ENCODE results near the gene TMPRSS6. TPM values are rescaled to one million over a fixed set of nuclear protein-coding genes. Genes with fewer than 3 reads are reported as not detected.
A peak's percentile ranks its signal among the peaks of the same experiment; 100 is the strongest.

TMPRSS6 gene
- total and polyA plus RNA-seq, 12 donors: under 0.01 to 1.2 (median 0.08) TPM; not detected in 7

DNA sequence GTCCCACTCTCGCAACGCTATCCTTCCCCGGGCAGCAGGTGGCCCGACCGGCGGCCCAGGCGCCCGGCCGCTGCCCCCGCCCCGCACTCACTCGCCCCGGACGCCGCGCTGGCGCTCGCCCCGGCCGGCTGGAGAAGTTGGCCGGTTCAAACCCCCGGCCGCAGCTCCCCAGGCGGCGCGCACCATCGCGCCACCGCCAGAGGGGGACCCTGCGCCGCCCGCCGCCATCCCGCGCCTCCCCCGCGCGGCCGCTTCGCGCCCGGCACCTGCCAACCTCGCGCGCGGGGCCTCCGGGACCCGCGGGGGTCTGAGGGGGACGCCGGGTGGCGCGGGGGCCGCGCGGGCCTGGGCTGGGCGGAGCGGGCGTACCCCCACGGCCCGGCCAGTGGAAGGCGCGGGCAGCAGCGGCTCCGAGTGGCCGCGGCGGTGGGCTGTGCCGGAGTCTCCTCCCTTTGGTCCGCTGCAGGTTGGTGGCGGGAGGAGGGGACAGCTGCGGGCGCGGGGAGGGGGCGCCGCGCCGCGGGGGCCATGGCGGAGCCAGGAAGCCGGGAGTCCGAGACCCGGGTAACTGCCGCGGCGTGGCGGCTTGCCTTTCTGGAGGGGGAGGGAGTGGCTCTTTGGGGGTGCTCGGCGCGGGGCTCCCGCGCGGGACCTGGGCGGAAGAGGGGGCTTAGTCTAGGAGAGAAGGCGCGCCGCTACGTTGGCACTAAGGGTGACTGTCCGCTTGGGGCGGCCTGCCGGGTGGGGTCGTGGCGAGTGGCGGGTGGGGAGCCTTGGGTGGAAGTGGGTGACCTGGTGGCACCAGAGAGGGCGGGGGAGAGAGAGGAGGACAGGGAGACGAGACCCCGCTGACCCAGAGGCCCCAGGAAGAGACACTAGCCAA lies 90.0 kb downstream of the TMPRSS6 start, which contains the start of the genes MPST and TST:
MPST (plus strand) TSS at position 434 of the 883 bp plus-strand sequence; CDS start at position 529, 95 bp downstream.
TST (minus strand) TSS at position 139 of the 883 bp plus-strand sequence. CDS start 715 bp downstream, outside the sequence.
- TF ChIP-seq POLR2A (IDR thresholded peaks at IDR 0.05) (peak; percentile 52 to 85), CTCF (IDR thresholded peaks at IDR 0.05) (peak in 4 of 6 experiments; percentile 22 to 75 (median 50))
- Histone ChIP-seq H3K4me1 (replicated peaks in 1 of 2) (peaks cover 57 to 77% of the 10 kb centered on the region in 2 donors), H3K9me3 (replicated peaks in 1 of 3) (no peaks in the 10 kb centered on the region), H3K36me3 (replicated peaks in 1 of 2) (peaks cover 0 to 13% of the 10 kb centered on the region in 2 donors), H3K4me3 (peak within 1 kb of the TSS; percentile 33 to 94 (median 78)), H3K27ac (peak within 1 kb of the TSS; percentile 76 to 98 (median 88)), H3K27me3 (no peaks in the 10 kb centered on the region)
- 0 to 1% (median 0%) methylated on average over 3 to 107 of the region's 107 CpGs for WGBS, 4 donors
- DNase-seq: peak; percentile 79 to 86 (median 82)
- intact Hi-C loops (cut with DNase I): no loop called here

DNA sequence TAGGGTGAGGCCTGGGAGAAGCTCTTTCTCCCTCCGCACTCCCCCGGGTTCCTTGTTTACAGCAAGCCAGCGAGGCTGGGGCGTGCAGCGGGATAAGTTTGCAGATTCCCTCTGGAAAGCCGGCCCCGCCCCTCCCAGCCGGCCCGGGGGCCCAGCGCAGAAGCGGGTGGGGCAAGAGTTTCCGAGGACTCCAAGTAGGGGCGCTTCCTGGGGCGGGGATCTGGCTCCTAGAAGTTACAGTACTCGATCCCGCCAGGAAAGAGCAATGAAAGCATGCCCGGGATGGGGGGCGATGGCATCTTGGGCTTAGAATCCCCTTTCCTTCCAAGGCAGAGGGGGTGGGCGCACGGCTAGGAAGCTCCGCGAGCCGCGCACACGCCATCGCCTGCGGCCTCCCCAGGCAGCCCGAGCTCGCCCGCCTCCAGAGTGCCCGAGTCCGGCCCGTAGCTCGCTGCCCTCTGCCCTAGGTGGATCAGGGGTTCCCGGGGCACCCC lies 90.7 kb downstream of the TMPRSS6 start:
- Histone ChIP-seq H3K27me3 (no peaks in the 10 kb centered on the region), H3K4me3 (peak overlapping the region; percentile 33 to 90 (median 65)), H3K27ac (peak overlapping the region; percentile 39 to 98 (median 88)), H3K4me1 (replicated peaks in 1 of 2) (peaks cover 54 to 71% of the 10 kb centered on the region in 2 donors), H3K36me3 (replicated peaks in 1 of 2) (peaks cover 0 to 7% of the 10 kb centered on the region in 2 donors), H3K9me3 (replicated peaks in 1 of 3) (no peaks in the 10 kb centered on the region)
- peak in 6 of 7 donors; percentile 46 to 77 (median 66) for DNase-seq
- TF ChIP-seq POLR2A (IDR thresholded peaks at IDR 0.05): no peak
- TF ChIP-seq CTCF (IDR thresholded peaks at IDR 0.05): peak in 1 of 6 experiments; percentile 10
- 0 to 15% (median 1%) methylated on average over 1 to 35 of the region's 35 CpGs for WGBS, 4 donors
- intact Hi-C loops (cut with DNase I): no loop called here

DNA sequence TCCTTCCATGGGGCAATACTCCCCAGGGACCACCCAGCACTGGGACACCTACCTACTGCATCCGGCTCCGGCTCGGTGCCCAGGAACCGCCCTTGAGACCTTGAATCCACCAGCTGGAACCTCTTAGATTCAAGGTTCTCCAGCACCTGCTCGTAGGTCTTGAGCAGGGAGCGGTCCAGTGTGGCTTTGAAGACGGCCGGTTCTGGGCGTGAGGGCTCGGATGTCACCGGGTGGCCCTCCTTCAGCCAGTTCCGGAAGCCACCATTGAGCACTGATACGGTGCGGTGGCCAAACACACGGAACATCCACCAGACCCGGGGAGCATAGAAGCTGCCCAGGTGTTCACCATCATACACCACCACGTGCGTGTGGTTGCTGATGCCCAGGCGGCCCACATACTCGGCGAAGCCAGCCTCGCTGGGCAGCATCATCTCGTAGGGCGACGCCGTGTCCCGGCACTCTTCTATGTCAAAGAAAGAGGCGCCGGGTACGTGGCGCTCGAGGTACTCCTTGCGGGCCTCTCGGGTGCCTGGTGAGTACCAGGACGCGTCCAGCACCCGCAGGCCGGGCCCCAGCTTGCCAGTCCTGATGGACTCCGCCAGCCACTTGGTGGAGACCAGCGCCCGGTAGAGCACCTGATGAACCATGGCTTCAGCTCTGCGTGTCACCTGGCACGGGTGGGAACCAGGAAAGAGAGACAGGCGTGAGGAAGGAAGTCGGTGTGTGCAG lies 91.3 kb downstream of the TMPRSS6 start:
- H3K36me3 ChIP-seq (replicated peaks in 1 of 2): peaks cover 0 to 7% of the 10 kb centered on the region in 2 donors
- TF ChIP-seq CTCF (IDR thresholded peaks at IDR 0.05) (no peak), POLR2A (IDR thresholded peaks at IDR 0.05) (no peak)
- H3K9me3 ChIP-seq (replicated peaks in 1 of 3): no peaks in the 10 kb centered on the region
- WGBS, 4 donors: 18 to 70% (median 52%) methylated on average over 4 to 45 of the region's 45 CpGs
- peak in 1 of 7 donors; percentile 33 for DNase-seq
- H3K27ac ChIP-seq: peak overlapping the region in 3 of 5 donors; percentile 88 to 98 (median 95)
- H3K4me3 ChIP-seq: peak overlapping the region; percentile 33 to 90 (median 65)
- intact Hi-C loops (cut with DNase I): no loop called here
- H3K4me1 ChIP-seq (replicated peaks in 1 of 2): peaks cover 54 to 66% of the 10 kb centered on the region in 2 donors
- H3K27me3 ChIP-seq: no peaks in the 10 kb centered on the region

All from adrenal gland (tissue), 12 donors.